HFFc6 (cell line): Measurements from ENCODE around the gene NTM. TPM values are rescaled to one million over a fixed set of nuclear protein-coding genes. Genes with fewer than 3 reads are reported as not detected.

ENCODE experiments used
- DNase-seq: peaks from one replicate; pipeline ENCODE4 v3.0.0-alpha.2; 2018
- H3K27ac Mint-ChIP-seq: 2 replicates; pipeline ENCODE4 v1.8.0; 2020; ENCODE audit warnings: mild to moderate bottlenecking, mixed read lengths
- H3K27me3 Mint-ChIP-seq: 2 replicates; pipeline ENCODE4 v1.8.0; 2021; ENCODE audit warnings: mild to moderate bottlenecking, moderate library complexity, mixed read lengths; ENCODE audit not compliant: insufficient read depth
- H3K36me3 Mint-ChIP-seq: 2 replicates; pipeline ENCODE4 v1.8.0; 2021; ENCODE audit warnings: low read depth, mixed read lengths
- H3K4me1 Mint-ChIP-seq: 2 replicates; pipeline ENCODE4 v1.8.0; 2020; ENCODE audit warnings: low read depth, mixed read lengths
- H3K4me3 Mint-ChIP-seq: 2 replicates; pipeline ENCODE4 v1.8.0; 2020; ENCODE audit warnings: mild to moderate bottlenecking, moderate library complexity, mixed read lengths
- H3K9me3 Mint-ChIP-seq: 2 replicates; pipeline ENCODE4 v1.8.0; 2020; ENCODE audit warnings: mild to moderate bottlenecking, mixed read lengths
- total RNA-seq, 6 experiments: library from RNA; stranded (reverse); fragmentation: NEBNext Ultra II Directional; extraction: Animal tissue kit (Norgen Biotek cat#: 25700); gene quantifications; 2 replicates in 1 of 6; 3 replicates in 5 of 6; pipeline ENCODE4 v1.2.3, GENCODE V29; 2021
- TF ChIP-seq, protein P1 (sequence below): fragments of 200-600 bp; sonication (generic); IDR thresholded peaks from 2 replicates; pipeline ENCODE4 v1.5.0; 2021; ENCODE audit warnings: antibody characterized with exemption, mild to moderate bottlenecking

The NTM gene
- total RNA-seq, 6 experiments from 2014 or later: 18.3 to 23.6 (median 21.7) TPM

- no peak overlapping the region for H3K4me3 Mint-ChIP-seq
- H3K27ac Mint-ChIP-seq: no peak overlapping the region
- H3K36me3 Mint-ChIP-seq: no peaks in the 10 kb centered on the region
- H3K9me3 Mint-ChIP-seq: no peaks in the 10 kb centered on the region
- DNase-seq: no peak
- TF ChIP-seq, protein P1, sequence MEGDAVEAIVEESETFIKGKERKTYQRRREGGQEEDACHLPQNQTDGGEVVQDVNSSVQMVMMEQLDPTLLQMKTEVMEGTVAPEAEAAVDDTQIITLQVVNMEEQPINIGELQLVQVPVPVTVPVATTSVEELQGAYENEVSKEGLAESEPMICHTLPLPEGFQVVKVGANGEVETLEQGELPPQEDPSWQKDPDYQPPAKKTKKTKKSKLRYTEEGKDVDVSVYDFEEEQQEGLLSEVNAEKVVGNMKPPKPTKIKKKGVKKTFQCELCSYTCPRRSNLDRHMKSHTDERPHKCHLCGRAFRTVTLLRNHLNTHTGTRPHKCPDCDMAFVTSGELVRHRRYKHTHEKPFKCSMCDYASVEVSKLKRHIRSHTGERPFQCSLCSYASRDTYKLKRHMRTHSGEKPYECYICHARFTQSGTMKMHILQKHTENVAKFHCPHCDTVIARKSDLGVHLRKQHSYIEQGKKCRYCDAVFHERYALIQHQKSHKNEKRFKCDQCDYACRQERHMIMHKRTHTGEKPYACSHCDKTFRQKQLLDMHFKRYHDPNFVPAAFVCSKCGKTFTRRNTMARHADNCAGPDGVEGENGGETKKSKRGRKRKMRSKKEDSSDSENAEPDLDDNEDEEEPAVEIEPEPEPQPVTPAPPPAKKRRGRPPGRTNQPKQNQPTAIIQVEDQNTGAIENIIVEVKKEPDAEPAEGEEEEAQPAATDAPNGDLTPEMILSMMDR: no peak
- peaks cover 19% of the 10 kb centered on the region for H3K4me1 Mint-ChIP-seq
- peaks cover 2% of the 10 kb centered on the region; the same call in 1 of the 2 replicates for H3K27me3 Mint-ChIP-seq
These were observed 772.1 kb downstream of the NTM start for GRCh38 chr11:132142554-132142953.

GRCh38 chr11:132147464-132147863, 777.0 kb downstream of the NTM start:
- no peaks in the 10 kb centered on the region; the same call in 1 of the 2 replicates for H3K27me3 Mint-ChIP-seq
- H3K36me3 Mint-ChIP-seq: no peaks in the 10 kb centered on the region
- no peak overlapping the region for H3K4me3 Mint-ChIP-seq
- H3K4me1 Mint-ChIP-seq: no peaks in the 10 kb centered on the region
- DNase-seq: no peak
- H3K9me3 Mint-ChIP-seq: no peaks in the 10 kb centered on the region
- TF ChIP-seq, protein P1: no peak
- no peak overlapping the region for H3K27ac Mint-ChIP-seq

DNA sequence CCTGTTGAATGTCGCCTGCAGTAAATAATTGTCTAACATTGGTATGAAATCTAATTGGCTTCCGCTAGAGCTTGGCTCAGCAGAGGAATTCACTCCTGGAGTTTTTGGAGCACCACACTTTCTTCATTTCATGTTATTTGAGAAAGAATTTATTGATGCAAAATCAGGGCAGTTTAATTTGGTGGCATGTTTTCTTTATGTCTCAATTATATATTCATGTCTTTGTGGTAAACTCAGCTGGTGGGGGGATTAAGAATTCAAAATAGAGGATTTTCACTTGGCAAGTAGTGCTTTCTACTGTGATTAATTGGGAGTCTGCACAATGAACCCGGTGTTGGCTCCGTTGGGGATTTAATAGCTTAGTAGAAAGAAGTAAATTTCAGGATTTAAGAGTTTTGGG, 784.4 kb downstream of the NTM start:
- TF ChIP-seq, protein P1: no peak
- no peaks in the 10 kb centered on the region for H3K9me3 Mint-ChIP-seq
- H3K4me3 Mint-ChIP-seq: no peak overlapping the region
- no peaks in the 10 kb centered on the region for H3K36me3 Mint-ChIP-seq
- H3K27me3 Mint-ChIP-seq: no peaks in the 10 kb centered on the region; the same call in 1 of the 2 replicates
- H3K27ac Mint-ChIP-seq: no peak overlapping the region
- no peak for DNase-seq
- peaks cover 15% of the 10 kb centered on the region for H3K4me1 Mint-ChIP-seq

DNA sequence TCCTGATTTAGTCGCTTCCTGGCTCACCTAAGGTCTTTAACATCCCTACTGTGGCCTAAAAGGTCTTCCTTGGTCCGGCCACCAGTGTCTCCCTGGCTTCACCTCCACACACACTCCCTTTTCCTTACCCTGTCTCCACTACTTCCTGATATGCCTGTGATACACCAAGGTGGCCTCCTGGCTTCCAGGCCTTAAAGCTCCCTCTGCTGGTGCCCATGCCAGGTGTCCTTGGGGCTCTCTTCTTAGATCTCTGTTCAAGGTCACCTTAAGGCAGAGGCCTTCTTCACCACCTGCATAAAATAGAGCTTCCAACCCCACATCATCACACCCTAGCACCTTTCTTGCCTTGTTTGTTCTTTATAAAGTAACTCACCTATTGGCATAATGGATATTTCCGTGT, 787.7 kb downstream of the NTM start:
- H3K4me1 Mint-ChIP-seq: peaks cover 15% of the 10 kb centered on the region
- no peak overlapping the region for H3K27ac Mint-ChIP-seq
- no peaks in the 10 kb centered on the region for H3K27me3 Mint-ChIP-seq
- H3K9me3 Mint-ChIP-seq: no peaks in the 10 kb centered on the region
- no peak overlapping the region for H3K4me3 Mint-ChIP-seq
- no peaks in the 10 kb centered on the region for H3K36me3 Mint-ChIP-seq
- peak; percentile 6 for DNase-seq
- TF ChIP-seq, protein P1: peak; percentile 73

DNA sequence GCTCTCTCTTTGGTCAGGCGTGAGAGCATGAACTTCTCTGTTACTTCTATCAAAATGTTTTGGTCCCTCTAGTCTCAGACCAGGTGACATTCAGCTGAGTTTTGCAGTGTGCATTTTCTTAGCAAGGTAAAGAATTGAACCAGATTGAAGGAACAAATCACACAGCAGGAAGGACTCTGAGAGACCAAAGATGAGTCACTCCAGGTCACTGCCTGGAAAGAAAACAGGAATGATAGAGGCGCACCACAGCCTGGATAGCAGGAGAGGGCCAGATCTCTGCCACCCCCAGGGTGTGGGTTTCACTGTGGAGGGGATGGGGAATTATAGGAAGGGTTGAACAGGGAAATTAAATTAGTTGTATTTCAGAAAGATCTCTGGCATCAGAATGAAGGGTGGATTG, 788.3 kb downstream of the NTM start:
- H3K27ac Mint-ChIP-seq: peak overlapping the region; percentile 4; the same call in 1 of the 2 replicates
- H3K27me3 Mint-ChIP-seq: no peaks in the 10 kb centered on the region
- H3K4me3 Mint-ChIP-seq: no peak overlapping the region
- H3K4me1 Mint-ChIP-seq: peaks cover 15% of the 10 kb centered on the region
- no peak for DNase-seq
- no peaks in the 10 kb centered on the region for H3K9me3 Mint-ChIP-seq
- H3K36me3 Mint-ChIP-seq: no peaks in the 10 kb centered on the region
- TF ChIP-seq, protein P1: no peak
